ENCODE data around the gene PCBP3. TPM values are rescaled to one million over a fixed set of nuclear protein-coding genes. Genes with fewer than 3 reads are reported as not detected.
A peak's percentile ranks its signal among the peaks of the same experiment; 100 is the strongest.

The PCBP3 gene
- total RNA-seq, 1 donor from 2014 or later = 11.8 TPM

DNA sequence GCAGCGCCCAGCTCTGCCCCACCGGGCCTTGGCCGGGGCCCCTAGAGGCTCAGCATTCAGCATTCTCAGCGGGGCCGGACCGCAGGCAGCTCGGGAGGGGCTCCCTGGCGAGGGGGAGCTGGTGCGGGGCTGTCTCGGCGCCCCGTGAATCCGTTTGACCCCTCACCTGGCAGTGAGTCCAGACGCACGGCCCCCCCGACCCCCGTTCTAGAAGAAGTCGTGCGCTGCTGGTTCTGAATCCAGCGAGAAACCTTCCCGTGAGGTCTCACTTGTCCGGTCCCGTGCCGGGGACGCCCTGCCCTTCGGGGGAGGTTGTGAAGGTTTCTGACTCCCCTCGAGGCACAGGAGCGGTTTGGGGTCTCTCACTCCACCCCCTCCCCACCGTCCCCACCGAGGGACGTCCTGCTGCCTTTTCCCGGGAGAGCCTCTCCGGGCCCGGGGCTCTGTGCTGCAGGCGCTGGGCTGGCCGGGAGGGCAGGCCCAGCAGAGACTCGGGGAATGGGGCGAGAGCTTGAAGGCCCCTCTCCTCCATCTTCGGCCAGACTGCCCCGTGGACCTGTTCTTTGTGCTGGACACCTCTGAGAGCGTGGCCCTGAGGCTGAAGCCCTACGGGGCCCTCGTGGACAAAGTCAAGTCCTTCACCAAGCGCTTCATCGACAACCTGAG lies 338.7 kb downstream of the PCBP3 start:
- H3K36me3 Mint-ChIP-seq (ENCODE audit: low read depth) = peaks cover 16% of the 10 kb centered on the region
- no peak for DNase-seq (ENCODE audit: low spot score)
- TF ChIP-seq, protein P1, sequence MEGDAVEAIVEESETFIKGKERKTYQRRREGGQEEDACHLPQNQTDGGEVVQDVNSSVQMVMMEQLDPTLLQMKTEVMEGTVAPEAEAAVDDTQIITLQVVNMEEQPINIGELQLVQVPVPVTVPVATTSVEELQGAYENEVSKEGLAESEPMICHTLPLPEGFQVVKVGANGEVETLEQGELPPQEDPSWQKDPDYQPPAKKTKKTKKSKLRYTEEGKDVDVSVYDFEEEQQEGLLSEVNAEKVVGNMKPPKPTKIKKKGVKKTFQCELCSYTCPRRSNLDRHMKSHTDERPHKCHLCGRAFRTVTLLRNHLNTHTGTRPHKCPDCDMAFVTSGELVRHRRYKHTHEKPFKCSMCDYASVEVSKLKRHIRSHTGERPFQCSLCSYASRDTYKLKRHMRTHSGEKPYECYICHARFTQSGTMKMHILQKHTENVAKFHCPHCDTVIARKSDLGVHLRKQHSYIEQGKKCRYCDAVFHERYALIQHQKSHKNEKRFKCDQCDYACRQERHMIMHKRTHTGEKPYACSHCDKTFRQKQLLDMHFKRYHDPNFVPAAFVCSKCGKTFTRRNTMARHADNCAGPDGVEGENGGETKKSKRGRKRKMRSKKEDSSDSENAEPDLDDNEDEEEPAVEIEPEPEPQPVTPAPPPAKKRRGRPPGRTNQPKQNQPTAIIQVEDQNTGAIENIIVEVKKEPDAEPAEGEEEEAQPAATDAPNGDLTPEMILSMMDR (IDR thresholded peaks at IDR 0.05) = no peak
- H3K27ac Mint-ChIP-seq (ENCODE audit: unreplicated experiment) = peak overlapping the region; percentile 17
- peaks cover 35% of the 10 kb centered on the region for H3K4me1 Mint-ChIP-seq (ENCODE audit: low read depth)
- no peaks in the 10 kb centered on the region for H3K9me3 Mint-ChIP-seq (ENCODE audit: low read depth)
- H3K4me3 Mint-ChIP-seq (ENCODE audit: unreplicated experiment) = peak overlapping the region; percentile 78
- H3K27me3 Mint-ChIP-seq (ENCODE audit: low read depth) = no peaks in the 10 kb centered on the region

DNA sequence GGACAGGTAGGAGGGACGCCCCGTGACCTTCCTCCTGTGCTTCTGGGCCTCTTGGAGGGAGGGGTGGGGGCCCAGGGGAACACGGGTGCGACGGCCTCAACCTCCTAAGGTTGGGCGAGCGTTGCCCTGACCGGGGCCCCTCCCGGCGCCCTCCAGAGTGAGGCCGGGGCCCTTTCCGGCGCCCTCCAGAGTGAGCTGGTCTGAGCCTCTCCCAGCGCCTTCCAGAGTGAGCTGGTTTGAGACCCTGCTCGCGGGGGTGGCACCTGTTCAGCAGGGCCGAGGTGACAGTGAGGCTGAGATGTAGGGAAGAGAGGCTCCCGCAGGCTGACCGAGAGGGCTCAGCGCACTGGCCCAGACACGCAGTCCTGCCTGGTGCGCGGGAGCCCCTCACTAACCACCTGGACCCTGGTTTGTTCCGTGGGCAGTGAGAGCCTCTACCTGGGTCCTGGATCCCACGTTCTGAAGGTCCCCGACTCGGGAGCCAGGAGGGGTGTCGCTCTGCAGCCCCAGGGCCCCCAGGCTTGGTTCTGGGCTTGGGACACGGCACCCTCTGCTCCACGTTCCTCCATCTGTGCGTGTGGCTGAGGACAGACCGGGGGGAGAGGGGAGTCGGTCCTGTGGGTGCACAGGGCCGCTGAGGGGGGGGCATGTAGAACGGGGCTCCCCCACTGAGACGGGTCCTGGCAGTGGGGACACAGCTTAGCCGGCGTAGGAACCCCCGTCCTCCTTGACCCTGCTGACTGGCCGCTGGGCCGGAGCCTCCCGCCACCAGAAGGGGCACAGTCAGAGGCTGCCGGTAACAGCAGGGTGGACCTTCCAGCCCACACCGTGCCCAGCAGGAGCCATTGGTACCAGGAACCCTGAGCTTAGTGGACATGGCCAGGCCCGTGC lies 339.5 kb downstream of the PCBP3 start:
- H3K9me3 Mint-ChIP-seq (ENCODE audit: low read depth) = no peaks in the 10 kb centered on the region
- TF ChIP-seq, protein P1 (IDR thresholded peaks at IDR 0.05) = peak; percentile 30
- DNase-seq (ENCODE audit: low spot score) = no peak
- H3K36me3 Mint-ChIP-seq (ENCODE audit: low read depth) = peaks cover 16% of the 10 kb centered on the region
- no peaks in the 10 kb centered on the region for H3K27me3 Mint-ChIP-seq (ENCODE audit: low read depth)
- H3K27ac Mint-ChIP-seq (ENCODE audit: unreplicated experiment) = peak overlapping the region; percentile 22
- H3K4me1 Mint-ChIP-seq (ENCODE audit: low read depth) = peaks cover 31% of the 10 kb centered on the region
- H3K4me3 Mint-ChIP-seq (ENCODE audit: unreplicated experiment) = peak overlapping the region; percentile 78

DNA sequence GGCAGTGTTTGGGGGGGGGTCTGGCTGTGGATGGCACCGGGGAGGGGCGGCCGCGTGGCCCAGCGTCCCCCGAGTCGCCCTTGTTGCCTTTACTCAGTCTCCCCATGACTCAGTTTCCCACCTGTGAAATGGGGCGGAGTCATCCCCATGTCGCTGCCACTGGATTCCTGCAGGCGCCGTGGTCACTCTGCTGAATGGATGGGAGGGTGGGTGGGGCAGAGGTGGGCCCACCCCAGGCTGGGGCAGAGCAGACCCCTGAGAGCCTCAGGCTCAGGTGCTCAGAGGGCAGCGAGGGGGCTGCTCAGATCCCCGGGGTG lies 340.1 kb downstream of the PCBP3 start:
- TF ChIP-seq, protein P1 (IDR thresholded peaks at IDR 0.05) = no peak
- peak overlapping the region; percentile 78 for H3K4me3 Mint-ChIP-seq (ENCODE audit: unreplicated experiment)
- peaks cover 16% of the 10 kb centered on the region for H3K36me3 Mint-ChIP-seq (ENCODE audit: low read depth)
- no peaks in the 10 kb centered on the region for H3K27me3 Mint-ChIP-seq (ENCODE audit: low read depth)
- no peak overlapping the region for H3K27ac Mint-ChIP-seq (ENCODE audit: unreplicated experiment)
- H3K4me1 Mint-ChIP-seq (ENCODE audit: low read depth) = peaks cover 26% of the 10 kb centered on the region
- DNase-seq (ENCODE audit: low spot score) = no peak
- no peaks in the 10 kb centered on the region for H3K9me3 Mint-ChIP-seq (ENCODE audit: low read depth)

DNA sequence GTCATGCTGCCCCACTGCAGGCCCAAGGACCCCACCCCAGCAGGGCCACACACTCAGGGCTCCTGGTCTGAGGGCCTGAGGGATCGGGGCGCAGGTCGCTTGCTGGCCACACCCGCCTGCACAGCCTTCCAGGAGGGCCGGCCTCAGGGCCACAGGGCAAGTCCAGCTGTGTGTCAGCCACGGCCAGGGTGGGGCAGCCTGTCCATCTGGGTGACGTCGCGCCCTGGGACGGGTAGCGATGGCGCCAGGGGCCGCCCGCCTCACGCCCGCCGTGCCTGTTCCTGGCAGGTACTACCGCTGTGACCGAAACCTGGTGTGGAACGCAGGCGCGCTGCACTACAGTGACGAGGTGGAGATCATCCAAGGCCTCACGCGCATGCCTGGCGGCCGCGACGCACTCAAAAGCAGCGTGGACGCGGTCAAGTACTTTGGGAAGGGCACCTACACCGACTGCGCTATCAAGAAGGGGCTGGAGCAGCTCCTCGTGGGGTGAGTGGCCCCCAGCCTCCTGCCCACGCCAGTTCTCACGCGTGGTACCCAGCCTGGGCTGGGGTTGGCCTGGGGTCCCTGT lies 340.5 kb downstream of the PCBP3 start:
- DNase-seq (ENCODE audit: low spot score) = no peak
- H3K27me3 Mint-ChIP-seq (ENCODE audit: low read depth) = no peaks in the 10 kb centered on the region
- no peaks in the 10 kb centered on the region for H3K9me3 Mint-ChIP-seq (ENCODE audit: low read depth)
- H3K27ac Mint-ChIP-seq (ENCODE audit: unreplicated experiment) = no peak overlapping the region
- H3K4me3 Mint-ChIP-seq (ENCODE audit: unreplicated experiment) = peak overlapping the region; percentile 64
- peaks cover 16% of the 10 kb centered on the region for H3K36me3 Mint-ChIP-seq (ENCODE audit: low read depth)
- H3K4me1 Mint-ChIP-seq (ENCODE audit: low read depth) = peaks cover 21% of the 10 kb centered on the region
- TF ChIP-seq, protein P1 (IDR thresholded peaks at IDR 0.05) = no peak

DNA sequence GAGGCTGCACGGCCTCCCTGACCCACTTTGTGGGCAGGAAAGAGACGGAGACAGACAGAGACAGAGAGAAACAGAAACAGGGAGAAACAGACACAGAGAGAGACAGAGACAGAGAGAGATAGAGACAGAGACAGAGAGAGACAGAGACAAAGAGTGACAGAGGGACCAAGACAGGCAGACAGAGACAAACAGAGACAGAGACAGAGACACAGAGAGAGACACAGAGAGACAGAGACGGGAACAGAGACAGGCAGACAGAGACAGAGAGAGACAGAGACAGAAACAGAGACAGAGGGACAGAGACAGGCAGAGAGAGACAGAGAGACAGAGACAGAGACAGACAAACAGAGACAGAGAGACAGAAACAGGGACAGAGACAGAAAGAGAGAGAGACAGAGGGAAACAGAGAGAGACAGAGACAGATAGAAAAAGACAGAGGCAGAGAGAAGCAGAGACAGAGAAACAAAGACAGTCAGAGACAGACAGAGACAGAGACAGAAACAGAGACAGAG lies 341.1 kb downstream of the PCBP3 start:
- Mint-ChIP-seq H3K36me3 (ENCODE audit: low read depth) (peaks cover 16% of the 10 kb centered on the region), H3K4me1 (ENCODE audit: low read depth) (peaks cover 17% of the 10 kb centered on the region), H3K27me3 (ENCODE audit: low read depth) (no peaks in the 10 kb centered on the region), H3K4me3 (ENCODE audit: unreplicated experiment) (peak overlapping the region; percentile 64), H3K27ac (ENCODE audit: unreplicated experiment) (peak overlapping the region; percentile 79), H3K9me3 (ENCODE audit: low read depth) (no peaks in the 10 kb centered on the region)
- TF ChIP-seq, protein P1 (IDR thresholded peaks at IDR 0.05) = no peak
- no peak for DNase-seq (ENCODE audit: low spot score)

Measured in chondrocyte (in vitro differentiated cells).